ENCODE results near the gene GAGE12H.
"Not testable (repeated sequence)": the region's sequence is repeated elsewhere in the genome, so short reads cannot be mapped to it uniquely, and the experiment has no call there.

Gene GAGE12H, protein sequence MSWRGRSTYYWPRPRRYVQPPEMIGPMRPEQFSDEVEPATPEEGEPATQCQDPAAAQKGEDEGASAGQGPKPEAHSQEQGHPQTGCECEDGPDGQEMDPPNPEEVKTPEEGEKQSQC

DNA sequence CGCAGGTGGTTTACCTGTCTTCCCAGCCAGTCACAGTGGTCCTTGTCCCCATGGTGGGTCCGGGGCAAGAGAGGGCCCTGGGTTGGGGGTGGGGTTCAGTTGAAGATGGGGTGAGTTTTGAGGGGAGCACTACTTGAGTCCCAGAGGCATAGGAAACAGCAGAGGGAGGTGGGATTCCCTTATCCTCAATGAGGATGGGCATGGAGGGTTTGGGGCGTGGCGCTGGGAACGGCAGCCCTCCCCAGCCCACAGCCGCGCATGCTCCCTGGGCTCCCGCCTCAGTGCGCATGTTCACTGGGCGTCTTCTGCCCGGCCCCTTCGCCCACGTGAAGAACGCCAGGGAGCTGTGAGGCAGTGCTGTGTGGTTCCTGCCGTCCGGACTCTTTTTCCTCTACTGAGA lies at the start of gene GAGE12H:
Gene GAGE12H, plus strand, starts transcription at position 301 of the 400 bp plus-strand sequence. CDS start 1,155 bp downstream, outside the sequence.
- not testable (repeated sequence) for DNase-seq (ENCODE audit: low read depth, low spot score)

DNA sequence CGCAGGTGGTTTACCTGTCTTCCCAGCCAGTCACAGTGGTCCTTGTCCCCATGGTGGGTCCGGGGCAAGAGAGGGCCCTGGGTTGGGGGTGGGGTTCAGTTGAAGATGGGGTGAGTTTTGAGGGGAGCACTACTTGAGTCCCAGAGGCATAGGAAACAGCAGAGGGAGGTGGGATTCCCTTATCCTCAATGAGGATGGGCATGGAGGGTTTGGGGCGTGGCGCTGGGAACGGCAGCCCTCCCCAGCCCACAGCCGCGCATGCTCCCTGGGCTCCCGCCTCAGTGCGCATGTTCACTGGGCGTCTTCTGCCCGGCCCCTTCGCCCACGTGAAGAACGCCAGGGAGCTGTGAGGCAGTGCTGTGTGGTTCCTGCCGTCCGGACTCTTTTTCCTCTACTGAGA lies 47.9 kb upstream of the GAGE12H start, which contains the start of gene GAGE12C:
Gene GAGE12C, plus strand, starts transcription at position 301 of the 400 bp plus-strand sequence. CDS start 1,155 bp downstream, outside the sequence.
- not testable (repeated sequence) for DNase-seq (ENCODE audit: low read depth, low spot score)

DNA sequence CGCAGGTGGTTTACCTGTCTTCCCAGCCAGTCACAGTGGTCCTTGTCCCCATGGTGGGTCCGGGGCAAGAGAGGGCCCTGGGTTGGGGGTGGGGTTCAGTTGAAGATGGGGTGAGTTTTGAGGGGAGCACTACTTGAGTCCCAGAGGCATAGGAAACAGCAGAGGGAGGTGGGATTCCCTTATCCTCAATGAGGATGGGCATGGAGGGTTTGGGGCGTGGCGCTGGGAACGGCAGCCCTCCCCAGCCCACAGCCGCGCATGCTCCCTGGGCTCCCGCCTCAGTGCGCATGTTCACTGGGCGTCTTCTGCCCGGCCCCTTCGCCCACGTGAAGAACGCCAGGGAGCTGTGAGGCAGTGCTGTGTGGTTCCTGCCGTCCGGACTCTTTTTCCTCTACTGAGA lies 38.3 kb upstream of the GAGE12H start, which contains the start of gene GAGE12D:
Gene GAGE12D, plus strand, starts transcription at position 301 of the 400 bp plus-strand sequence. CDS start 1,155 bp downstream, outside the sequence.
- not testable (repeated sequence) for DNase-seq (ENCODE audit: low read depth, low spot score)

DNA sequence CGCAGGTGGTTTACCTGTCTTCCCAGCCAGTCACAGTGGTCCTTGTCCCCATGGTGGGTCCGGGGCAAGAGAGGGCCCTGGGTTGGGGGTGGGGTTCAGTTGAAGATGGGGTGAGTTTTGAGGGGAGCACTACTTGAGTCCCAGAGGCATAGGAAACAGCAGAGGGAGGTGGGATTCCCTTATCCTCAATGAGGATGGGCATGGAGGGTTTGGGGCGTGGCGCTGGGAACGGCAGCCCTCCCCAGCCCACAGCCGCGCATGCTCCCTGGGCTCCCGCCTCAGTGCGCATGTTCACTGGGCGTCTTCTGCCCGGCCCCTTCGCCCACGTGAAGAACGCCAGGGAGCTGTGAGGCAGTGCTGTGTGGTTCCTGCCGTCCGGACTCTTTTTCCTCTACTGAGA lies 28.8 kb upstream of the GAGE12H start, which contains the start of gene GAGE12E:
Gene GAGE12E, plus strand, starts transcription at position 301 of the 400 bp plus-strand sequence. CDS start 1,155 bp downstream, outside the sequence.
- not testable (repeated sequence) for DNase-seq (ENCODE audit: low read depth, low spot score)

DNA sequence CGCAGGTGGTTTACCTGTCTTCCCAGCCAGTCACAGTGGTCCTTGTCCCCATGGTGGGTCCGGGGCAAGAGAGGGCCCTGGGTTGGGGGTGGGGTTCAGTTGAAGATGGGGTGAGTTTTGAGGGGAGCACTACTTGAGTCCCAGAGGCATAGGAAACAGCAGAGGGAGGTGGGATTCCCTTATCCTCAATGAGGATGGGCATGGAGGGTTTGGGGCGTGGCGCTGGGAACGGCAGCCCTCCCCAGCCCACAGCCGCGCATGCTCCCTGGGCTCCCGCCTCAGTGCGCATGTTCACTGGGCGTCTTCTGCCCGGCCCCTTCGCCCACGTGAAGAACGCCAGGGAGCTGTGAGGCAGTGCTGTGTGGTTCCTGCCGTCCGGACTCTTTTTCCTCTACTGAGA lies 19.2 kb upstream of the GAGE12H start, which contains the start of gene GAGE12F:
Gene GAGE12F, plus strand, starts transcription at position 301 of the 400 bp plus-strand sequence. CDS start 1,155 bp downstream, outside the sequence.
- not testable (repeated sequence) for DNase-seq (ENCODE audit: low read depth, low spot score)

DNA sequence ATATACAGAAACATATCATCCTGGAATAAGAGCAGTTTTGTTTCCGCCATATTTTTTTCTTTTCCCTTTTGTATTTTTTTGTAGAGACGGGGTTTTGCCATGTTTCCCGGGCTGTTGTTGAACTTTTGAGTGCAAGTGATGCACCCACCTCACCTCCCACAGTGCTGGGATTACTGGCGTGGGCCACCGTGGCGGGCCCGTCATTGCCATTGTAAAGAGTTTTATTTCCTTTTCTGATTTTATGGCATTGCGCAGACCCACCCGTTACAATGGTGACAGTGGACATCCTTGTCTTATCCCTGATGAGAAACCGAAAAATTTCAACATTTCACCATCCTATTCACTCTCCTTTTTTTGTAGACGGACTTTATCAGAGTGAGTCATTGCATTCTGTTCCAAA lies 11.0 kb upstream of the GAGE12H start:
- DNase-seq (ENCODE audit: low read depth, low spot score): not testable (repeated sequence)

DNA sequence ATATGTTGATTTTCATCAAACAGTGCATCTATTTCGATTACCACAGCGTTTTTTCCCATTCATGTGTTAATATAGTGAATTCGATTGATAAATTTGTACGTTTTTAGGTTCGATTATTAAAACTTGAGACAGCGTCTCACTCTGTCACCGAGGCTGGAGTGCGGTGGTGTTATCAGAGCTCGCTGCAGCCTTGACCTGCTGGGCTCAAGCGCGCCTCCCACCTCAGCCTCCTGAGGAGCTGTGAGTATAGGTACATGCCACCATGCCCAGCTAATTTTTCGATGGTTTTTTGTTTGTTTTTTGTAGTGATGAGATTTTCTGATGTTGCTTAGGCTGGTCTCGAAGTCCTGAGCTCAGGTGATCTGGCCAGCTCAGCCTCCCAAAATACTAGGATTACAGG lies 10.6 kb upstream of the GAGE12H start:
- DNase-seq (ENCODE audit: low read depth, low spot score): not testable (repeated sequence)

DNA sequence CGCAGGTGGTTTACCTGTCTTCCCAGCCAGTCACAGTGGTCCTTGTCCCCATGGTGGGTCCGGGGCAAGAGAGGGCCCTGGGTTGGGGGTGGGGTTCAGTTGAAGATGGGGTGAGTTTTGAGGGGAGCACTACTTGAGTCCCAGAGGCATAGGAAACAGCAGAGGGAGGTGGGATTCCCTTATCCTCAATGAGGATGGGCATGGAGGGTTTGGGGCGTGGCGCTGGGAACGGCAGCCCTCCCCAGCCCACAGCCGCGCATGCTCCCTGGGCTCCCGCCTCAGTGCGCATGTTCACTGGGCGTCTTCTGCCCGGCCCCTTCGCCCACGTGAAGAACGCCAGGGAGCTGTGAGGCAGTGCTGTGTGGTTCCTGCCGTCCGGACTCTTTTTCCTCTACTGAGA lies 9.6 kb upstream of the GAGE12H start, which contains the start of gene GAGE12G:
Gene GAGE12G, plus strand, starts transcription at position 301 of the 400 bp plus-strand sequence. CDS start 1,155 bp downstream, outside the sequence.
- not testable (repeated sequence) for DNase-seq (ENCODE audit: low read depth, low spot score)

DNA sequence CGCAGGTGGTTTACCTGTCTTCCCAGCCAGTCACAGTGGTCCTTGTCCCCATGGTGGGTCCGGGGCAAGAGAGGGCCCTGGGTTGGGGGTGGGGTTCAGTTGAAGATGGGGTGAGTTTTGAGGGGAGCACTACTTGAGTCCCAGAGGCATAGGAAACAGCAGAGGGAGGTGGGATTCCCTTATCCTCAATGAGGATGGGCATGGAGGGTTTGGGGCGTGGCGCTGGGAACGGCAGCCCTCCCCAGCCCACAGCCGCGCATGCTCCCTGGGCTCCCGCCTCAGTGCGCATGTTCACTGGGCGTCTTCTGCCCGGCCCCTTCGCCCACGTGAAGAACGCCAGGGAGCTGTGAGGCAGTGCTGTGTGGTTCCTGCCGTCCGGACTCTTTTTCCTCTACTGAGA lies 9.4 kb downstream of the GAGE12H start, which contains the start of gene GAGE2A:
Gene GAGE2A, plus strand, starts transcription at position 301 of the 400 bp plus-strand sequence. CDS start 1,155 bp downstream, outside the sequence.
- not testable (repeated sequence) for DNase-seq (ENCODE audit: low read depth, low spot score)

DNA sequence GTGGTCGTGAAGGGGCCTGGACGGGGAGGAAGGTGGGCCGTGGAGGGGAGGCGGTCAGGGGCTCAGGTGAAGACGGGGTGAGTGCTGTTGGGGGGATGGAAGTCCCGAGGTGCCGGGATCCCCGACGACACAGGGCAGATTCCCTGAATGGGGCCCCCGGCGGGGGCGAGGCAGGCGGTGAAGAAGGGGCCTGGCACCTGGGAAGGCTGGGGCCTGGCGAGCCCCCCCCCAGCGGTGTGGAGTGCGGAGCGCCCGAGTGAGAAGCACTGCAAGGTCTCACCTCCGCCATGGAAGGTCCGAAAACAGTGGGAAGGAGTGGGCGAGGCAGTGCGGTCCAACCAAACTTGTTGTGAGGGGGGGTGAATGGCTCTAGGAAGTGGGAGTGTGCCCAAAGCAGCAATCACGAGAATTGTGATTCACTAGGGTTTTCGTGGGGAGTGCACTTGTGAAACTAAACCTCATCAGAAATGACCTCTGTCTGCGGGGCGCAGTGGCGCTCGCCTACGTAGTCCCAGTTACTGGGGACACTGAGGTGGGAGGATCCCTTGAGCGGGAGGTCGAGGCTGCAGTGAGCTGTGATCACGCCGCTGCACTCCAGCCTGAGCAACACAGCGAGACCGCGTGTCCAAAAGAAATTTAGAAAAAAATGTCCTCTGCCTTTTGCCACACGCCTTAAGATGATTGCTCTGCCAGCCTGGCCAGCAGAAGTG lies 10.2 kb downstream of the GAGE12H start:
- not testable (repeated sequence) for DNase-seq (ENCODE audit: low read depth, low spot score)

DNA sequence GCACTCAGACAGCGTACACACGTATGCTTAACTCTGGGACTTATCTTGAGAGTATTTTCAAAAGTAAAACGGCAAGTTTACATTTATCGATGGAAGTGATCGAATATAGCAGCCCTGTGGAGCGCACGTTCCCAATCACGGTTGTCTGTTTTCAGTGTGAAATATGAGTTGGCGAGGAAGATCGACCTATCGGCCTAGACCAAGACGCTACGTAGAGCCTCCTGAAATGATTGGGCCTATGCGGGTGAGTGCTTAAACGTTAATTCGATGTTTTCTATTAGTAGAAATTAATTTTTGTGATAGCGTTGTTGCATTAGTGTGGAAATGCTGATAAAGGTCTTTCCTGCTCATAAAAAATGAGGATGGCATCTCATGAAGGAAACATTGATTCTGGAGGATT lies 10.7 kb downstream of the GAGE12H start:
- DNase-seq (ENCODE audit: low read depth, low spot score): not testable (repeated sequence)

DNA sequence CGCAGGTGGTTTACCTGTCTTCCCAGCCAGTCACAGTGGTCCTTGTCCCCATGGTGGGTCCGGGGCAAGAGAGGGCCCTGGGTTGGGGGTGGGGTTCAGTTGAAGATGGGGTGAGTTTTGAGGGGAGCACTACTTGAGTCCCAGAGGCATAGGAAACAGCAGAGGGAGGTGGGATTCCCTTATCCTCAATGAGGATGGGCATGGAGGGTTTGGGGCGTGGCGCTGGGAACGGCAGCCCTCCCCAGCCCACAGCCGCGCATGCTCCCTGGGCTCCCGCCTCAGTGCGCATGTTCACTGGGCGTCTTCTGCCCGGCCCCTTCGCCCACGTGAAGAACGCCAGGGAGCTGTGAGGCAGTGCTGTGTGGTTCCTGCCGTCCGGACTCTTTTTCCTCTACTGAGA lies 19.0 kb downstream of the GAGE12H start, which contains the start of gene GAGE1:
Gene GAGE1, plus strand, starts transcription at position 301 of the 400 bp plus-strand sequence. CDS start 1,155 bp downstream, outside the sequence.
- not testable (repeated sequence) for DNase-seq (ENCODE audit: low read depth, low spot score)

DNA sequence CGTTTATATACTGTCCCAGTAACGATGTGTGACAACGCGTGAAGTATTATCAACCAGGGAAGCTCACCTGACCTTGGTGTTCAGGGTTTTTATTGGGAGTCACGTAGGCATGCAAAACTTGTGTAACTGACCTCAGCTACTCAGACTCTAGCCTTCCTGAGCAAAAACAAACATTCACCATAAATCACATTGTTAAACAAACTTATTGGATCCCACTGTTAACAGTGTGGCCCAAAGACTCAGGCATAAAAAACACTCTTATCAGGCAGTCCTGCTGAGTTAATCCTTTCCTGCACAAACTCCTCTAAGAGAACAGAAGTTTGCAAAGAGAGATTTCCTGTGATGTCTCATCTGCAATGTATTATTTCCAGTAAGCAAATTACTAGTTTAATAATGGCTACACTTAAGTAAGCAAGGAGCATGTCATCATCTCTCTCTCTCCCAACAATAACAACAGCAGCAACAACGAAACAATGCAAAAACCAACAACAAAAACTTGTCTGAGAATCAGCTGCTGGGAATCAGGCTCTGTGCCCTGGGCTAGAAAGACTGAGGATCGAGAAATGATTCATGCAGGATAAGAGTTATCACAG lies 31.1 kb downstream of the GAGE12H start:
- no peak for DNase-seq (ENCODE audit: low read depth, low spot score)

DNA sequence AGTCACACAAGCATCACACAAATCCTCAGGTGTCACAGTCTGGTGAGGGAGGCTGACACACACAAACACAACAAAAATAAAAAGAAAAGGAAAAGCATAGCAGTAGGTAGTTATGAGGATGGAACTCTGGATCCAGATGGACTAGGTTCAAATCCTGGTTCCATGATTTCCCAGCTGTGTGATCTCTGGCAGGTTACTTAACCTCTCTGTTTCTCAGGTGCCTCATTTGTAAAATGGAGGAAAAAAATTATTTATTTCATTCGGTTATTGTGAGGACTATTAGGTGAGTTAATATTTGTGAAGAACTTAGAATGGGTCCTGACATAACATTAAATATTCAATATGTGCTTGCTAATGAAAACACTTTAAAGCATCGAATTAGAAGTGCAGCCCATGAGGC lies 38.8 kb downstream of the GAGE12H start:
- DNase-seq (ENCODE audit: low read depth, low spot score): no peak

DNA sequence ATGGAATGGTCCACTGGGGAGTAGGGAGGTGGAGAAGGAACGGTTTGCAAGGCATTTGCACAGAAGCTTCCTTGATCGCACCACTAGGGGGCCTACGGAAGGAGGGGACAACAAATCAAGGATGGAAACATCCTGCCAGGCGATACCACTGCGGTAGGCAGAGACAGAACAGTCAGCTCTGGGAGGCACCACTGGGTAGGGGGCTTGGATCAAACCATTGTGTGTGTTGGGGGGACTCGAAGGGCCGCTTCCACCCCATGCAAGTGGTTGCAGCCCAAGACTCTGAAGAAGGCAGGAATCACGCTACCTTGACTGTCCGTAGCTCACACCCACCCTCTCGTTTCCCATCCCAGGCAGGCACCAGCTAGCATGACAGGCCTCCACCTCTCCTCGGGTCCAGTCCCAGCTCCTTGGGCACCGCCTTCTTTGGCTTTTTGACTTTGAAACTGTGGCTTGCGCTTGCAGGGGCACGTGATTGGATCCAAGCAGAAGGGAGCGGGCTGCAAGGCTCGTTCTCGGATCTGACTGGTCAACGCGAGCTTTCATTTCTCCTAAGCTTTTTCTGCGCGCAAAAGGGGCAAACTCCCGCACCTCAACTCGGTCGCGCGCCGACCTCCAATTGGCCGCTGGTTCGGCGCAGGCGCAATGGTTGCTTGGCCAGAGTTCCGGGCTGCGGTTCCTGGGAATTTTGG lies 47.5 kb downstream of the GAGE12H start:
- no peak for DNase-seq (ENCODE audit: low read depth, low spot score)
